ENCODE results near the gene DGKI.
"Not testable (repeated sequence)": the region's sequence is repeated elsewhere in the genome, so short reads cannot be mapped to it uniquely, and the experiment has no call there.

DGKI gene

GRCh38 chr7:137835486-137836112, 11.2 kb downstream of the DGKI start:
- DNase-seq, result no peak

GRCh38 chr7:137834552-137834951, 12.2 kb downstream of the DGKI start:
- no peak for DNase-seq

GRCh38 chr7:137832990-137833389, 13.8 kb downstream of the DGKI start:
- DNase-seq, result not testable (repeated sequence)

- no peak for DNase-seq
Observed at GRCh38 chr7:137832382-137832781, 14.4 kb downstream of the DGKI start.

DNA sequence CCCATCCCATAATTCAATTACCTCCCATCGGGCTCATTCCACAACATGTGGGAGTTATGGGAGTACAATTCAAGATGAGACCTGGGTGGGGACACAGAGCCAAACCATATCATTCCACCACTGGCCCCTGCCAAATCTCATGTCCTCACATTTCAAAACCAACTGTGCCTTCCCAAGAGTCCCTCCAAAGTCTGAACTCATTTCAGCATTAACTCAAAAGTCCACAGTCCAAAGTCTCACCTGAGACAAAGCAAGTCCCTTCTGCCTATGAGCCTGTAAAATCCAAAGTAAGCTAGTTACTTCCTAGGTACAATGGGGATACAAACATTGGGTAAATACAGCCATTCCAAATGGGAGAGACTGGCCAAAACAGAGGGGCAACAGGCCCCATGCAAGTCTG, 15.2 kb downstream of the DGKI start:
- not testable (repeated sequence) for DNase-seq

DNA sequence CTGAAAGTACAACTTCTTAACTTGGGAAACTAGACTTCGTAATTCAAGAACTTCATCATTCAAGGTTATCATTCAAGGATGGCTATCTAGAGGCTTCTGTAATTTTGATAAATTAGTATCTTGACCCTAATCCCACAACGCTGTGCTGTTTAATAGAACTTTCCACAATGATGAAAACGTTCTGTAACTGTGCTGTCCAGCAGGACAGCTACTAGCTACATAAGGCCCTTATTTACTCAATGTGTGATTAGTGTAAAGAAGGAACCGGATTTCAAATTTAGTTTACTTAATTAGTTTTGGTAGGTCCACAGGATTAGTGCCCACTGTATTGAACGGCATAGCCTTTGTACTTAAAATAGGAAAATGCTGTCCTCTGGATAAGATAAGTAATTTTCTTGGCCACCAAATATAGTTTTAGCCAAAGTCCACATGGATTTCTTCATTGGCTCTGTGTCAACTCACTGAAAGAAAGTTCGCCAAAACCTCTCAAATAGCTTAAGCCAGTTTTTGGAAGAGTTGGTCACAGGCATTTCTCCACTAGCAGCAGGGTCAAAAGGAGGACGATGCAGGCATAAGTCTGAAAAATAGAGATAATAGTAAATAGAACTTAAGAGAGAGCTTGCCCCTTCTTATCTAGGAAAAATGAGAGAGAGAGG, 17.3 kb downstream of the DGKI start:
- DNase-seq, result no peak

DNA sequence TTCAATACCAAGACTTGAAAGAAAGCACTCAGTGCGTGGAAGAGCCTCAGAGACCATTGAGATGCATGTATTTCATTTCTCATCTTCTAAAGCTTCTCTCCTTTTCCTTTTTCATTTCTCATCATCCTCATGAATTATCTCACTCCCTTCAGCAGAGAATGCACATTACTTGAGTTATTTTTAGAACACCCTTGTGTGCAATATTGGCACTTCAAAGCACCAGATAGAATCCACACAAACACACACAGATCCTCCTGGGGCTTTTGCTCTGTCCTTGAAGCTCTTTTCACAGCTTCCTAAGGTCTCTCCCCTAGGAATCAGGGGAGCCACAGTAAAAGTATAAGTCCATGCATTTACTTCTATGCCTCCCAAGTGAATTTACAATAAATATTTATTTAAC, 18.3 kb downstream of the DGKI start:
- DNase-seq, result no peak

GRCh38 chr7:137825489-137825888, 21.3 kb downstream of the DGKI start:
- no peak for DNase-seq

DNA sequence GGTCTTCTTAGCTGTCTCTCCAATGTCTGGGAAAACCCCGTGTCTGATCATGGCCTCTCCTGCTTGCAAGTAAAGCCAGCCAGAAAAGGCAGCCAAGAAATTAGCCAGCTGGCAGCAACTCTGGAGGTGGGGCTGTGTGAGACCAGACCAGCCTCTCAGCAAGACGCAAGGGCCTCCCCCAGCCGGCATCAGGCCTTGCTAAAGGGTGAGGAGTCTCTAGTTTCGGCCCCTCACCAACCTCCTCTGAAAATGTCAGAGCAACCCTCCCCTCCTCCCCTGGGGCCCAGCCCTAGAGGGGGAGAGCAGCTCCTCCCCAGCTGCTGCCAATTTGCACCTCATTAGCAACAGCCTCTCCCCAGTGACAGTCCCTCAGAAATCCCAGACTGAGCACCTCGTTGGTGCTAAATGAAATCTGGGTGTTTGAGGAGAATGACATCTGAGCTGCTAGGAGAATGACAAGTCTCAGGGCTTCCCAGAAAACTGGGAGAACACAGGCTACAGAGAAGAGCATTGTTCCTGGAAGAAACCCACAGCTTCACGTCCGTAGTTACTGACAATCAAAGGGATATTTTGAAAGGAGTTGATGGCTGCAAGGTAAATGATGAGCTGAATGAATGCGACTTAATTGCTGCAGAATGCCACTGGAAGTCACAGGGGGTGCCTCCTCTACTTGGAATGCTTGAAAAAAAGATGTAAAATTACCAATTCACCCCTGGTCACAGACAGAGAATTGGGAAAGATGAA, 25.9 kb downstream of the DGKI start:
- peak; percentile 33 for DNase-seq

- DNase-seq, result no peak
Observed at GRCh38 chr7:137820156-137820555, 26.6 kb downstream of the DGKI start.

- DNase-seq, result no peak
Observed at GRCh38 chr7:137818036-137818435, 28.7 kb downstream of the DGKI start.

DNA sequence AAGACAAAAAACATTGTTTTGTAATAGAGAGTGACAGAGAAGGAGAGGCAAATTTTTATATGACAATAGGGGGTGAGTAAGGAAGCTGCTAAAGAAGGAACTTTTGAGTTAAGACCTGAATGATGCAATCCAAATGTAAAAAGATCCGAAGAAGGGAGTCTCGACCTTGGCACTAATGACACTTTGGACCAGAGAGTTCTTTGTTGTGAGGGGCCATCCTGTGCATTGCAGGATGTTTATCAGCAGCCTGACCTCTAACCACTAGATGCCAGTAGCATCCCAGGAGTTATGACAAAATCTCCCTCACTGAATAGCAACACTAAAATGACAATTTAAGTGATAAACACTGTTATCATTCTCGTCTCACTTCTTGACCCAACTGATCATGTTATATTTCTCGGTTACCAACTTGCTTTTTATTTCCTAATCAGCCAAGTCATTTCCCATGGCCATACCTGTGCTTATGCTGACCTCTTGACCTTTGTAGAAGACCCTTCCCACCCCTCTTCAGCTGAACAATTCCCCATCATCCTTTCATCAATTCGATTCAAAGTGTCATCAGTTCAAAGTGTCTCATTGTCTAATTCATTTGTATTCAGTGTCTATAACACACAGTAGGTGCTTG, 30.0 kb downstream of the DGKI start:
- DNase-seq, result no peak

GRCh38 chr7:137813541-137813940, 33.2 kb downstream of the DGKI start:
- DNase-seq, result no peak

DNA sequence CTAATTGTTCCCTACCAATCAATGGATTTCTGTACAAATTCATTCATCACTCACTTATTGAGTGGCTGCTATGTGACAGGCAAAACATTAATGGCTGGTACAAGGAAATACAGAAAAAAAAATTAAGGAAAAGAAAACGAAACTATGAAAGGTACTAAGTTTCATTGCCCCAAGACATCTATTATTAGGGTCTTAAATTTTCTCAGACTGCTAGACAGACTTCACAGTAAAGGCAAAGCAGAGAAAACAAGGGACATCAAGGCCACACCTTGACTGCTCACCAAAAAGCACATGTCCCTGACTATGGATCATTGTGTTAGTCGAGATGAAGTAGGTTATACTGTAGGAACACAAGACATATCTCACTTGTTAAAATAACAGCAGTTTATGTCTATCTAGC, 36.5 kb downstream of the DGKI start:
- DNase-seq, result no peak

GRCh38 chr7:137804836-137805235, 41.9 kb downstream of the DGKI start:
- no peak for DNase-seq

- no peak for DNase-seq
Observed at GRCh38 chr7:137801491-137801890, 45.3 kb downstream of the DGKI start.

GRCh38 chr7:137801003-137801402, 45.8 kb downstream of the DGKI start:
- no peak for DNase-seq

DNA sequence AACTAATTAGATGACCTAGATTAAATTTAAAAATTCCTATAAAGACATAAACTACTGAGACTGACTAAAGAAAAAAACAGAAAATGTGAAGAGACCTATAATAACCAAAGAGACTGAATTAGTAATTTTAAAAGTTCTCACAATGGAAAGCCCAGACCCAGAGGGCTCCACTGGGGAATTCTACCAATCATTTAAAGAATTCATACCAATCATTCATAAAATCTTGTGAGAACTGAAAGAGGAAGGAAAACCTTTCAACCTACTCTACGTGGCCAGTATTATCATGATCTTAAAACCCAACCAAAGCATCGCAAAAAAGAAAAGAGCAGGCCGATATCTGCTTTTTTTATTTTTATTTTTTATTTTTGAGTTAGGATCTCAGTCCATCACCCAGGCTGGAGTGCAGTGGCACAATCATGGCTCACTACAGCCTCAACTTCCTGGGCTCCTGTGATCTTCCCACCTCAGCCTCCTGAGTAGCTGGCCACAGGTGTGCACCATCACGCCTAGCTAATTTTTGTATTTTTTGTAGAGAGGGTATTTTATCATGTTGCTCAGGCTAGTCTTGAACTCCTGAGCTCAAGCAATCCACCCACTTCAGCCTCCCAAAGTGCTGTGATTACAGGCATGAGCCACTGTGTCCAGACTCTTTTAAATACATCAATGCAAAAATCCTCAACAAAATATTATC, 48.6 kb downstream of the DGKI start:
- DNase-seq, result no peak

DNA sequence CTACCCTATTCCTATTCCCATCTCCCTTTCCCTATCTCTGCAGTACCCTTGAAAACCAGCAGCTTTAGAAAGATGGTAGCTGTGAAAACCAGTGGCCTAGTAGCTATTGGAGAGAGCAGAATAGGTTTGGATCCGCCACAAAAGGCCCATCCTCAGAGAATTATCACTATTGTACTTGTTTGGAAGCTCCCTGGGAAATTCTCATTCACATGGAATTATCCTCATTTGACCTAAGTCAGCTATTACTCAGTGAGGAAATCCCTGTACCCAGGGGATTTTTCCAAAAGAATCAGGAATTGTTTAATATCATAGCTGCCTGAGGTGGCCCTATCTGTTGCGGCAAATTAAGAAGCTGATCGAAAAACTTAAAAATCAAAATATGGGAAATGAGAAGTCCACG, 51.6 kb downstream of the DGKI start:
- DNase-seq, result no peak

GRCh38 chr7:137791930-137792329, 54.8 kb downstream of the DGKI start:
- DNase-seq, result no peak

- DNase-seq, result no peak
Observed at GRCh38 chr7:137790828-137791227, 55.9 kb downstream of the DGKI start.

- no peak for DNase-seq
Observed at GRCh38 chr7:137789215-137789882, 57.4 kb downstream of the DGKI start.

Measured in NCI-H446 treated with DMSO at 0.1 percent for 48 hours (cell line).